ENCODE measurements around the gene MITF.

MITF gene, protein sequence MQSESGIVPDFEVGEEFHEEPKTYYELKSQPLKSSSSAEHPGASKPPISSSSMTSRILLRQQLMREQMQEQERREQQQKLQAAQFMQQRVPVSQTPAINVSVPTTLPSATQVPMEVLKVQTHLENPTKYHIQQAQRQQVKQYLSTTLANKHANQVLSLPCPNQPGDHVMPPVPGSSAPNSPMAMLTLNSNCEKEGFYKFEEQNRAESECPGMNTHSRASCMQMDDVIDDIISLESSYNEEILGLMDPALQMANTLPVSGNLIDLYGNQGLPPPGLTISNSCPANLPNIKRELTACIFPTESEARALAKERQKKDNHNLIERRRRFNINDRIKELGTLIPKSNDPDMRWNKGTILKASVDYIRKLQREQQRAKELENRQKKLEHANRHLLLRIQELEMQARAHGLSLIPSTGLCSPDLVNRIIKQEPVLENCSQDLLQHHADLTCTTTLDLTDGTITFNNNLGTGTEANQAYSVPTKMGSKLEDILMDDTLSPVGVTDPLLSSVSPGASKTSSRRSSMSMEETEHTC

DNA sequence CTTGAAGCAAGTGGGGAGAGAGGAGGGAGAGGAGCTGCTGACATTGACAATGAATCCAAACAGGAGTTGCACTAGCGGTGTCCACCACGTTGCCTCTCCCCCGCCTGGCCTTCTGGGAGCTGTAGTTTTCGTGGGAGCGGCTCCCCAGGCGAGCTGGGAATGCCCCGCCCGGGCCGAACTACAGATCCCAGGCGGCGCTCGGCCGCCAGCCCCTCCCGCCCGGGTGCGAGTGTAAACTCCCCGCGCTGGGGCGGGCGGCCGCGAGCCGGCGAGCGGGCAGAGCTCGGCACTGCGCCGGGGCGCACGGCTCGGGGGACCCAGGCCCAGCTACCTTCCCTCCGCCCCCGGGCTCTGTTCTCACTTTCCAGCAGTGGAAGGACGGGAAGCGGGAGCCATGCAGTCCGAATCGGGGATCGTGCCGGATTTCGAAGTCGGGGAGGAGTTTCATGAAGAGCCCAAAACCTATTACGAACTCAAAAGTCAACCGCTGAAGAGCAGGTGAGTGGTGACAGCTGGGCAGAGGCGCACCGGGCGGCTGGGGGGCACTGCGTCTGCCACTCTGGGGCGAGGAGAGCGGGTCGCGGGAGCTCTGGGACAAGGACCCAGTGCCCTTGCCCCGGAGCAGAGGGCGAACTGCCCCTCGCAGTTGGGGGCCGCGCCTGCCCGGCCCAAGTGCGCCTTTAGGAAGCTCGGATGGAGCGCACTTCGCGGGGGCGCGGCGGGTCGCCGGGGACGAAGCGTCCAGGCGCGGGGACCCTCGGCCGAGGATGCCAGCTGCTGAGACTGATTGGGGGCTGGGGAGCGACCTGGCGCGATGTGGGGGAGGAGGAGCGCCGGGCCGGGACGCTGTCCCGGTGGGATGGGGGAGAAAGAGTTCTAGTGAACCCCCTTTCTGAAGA, at the start of gene MITF:
Gene MITF (plus strand): TSS at position 261 of the 899 bp plus-strand sequence. CDS start 134 bp downstream, at position 395.
- DNase-seq, result peak; percentile 80

DNA sequence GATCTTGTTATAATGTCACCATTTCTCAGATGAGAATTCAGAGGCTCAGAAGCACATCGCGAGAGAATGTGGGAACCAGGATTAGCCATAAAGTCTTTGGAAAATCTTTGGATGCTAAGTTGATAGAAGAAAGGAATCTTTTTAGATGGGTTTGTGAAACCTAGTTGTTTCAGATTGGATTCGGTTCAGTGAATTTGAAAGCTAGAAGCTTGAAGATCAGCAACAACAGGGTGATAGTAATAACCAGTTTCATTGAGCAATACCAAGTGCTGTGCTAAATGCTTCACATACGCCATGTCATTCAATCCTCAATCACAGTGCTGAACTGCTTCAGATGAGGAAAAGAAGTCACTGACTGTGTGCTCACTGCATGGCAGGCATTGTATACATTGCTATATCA, 47.4 kb upstream of the MITF start:
- DNase-seq, result no peak

DNA sequence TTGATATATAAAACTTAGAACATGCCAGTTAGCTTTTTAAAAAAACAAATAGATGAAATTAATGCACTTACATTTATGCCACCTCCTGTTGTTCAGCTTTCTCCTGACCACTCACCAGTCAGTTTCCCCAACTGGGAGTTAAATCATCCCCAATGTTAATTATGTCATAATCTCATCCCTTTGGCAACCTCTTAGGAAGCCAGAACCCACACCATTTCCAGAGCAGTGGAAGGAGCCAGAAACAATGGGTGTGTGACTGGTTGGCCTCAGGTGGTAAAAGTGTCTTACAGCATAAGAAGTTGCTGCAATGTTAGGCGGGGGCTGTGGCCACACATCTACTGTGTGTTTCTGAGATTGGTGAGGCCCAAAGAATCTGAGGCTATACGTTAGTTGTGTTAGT, 46.5 kb upstream of the MITF start:
- DNase-seq, result no peak

GRCh38 chr3:69695443-69695842, 43.8 kb upstream of the MITF start:
- DNase-seq, result no peak

GRCh38 chr3:69695933-69696332, 43.3 kb upstream of the MITF start:
- DNase-seq, result no peak

DNA sequence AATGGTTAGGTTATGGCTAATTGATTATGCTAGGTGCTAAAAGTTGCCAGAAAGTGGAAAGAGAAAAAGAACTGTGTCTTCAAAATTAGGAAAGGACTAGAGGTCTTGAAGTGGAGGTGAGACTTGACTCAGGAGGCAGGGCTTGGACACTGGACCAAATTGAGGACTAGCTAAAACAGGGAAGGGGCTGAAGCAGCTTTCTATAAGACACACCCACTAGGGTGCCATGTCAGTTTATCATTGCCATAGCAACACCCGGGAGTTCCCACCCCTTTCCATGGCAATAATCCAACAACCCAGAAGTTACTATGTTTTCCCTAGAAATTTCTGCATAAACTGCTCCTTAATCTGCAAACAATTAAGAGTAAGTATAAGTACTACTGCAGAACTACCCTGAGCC, 42.9 kb upstream of the MITF start:
- no peak for DNase-seq

DNA sequence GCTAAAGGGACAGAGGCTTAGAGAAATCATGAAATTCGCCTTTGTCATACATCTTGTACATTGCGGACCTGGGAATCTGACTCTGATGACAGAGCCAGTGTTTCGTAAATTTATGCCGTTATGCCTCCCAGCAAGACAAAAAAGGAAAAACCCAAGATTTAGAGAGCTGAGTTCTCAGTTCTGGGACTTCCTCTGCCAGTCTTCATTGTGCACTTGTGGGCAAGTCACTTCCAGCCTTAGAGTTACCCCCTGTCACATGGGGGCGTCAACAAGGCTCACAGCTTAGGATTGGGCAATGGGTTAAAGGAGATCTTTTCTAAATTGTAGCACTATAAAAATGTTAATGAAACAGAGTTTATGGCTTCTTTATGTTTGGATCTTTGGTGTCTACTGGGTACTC, 41.9 kb upstream of the MITF start:
- DNase-seq, result no peak

GRCh38 chr3:69698728-69699127, 40.5 kb upstream of the MITF start:
- no peak for DNase-seq

DNA sequence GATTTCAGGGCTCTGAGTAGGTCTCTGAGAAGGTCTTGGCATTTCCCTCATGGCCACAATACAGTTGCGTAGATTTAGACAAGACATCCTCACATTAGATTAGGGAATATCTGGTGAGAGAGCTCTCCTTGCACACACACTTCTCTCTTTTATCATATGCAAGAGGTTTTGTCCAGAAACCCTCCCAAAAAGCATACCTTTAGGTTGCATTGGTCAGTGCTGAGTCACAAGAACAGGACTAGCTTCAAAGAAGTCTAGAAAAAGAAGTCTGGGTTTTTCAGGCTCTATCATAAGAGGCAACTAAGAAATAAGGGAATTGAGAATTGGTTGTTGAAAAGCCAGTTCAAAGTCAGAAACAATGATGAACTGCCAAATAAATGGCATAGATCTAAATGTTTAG, 40.1 kb upstream of the MITF start:
- DNase-seq, result no peak

DNA sequence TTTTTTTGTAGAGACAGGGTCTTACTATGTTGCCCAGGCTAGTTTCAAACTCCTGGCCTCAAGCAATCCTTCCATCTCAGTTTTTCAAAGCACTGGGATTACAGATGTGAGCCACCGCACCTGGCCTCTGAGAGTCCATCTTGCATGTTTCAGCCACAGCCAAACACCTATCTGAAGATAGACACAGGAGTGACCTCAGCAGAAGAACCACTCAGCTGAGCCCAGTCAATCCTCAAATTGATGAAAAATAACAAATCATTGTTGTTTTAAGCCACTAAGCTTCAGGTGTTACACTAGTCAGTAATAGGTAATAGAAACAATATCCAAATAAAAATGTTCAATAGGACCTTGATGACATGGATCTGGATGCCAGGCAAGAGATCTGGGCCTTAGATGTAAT, 38.3 kb upstream of the MITF start:
- DNase-seq, result no peak

DNA sequence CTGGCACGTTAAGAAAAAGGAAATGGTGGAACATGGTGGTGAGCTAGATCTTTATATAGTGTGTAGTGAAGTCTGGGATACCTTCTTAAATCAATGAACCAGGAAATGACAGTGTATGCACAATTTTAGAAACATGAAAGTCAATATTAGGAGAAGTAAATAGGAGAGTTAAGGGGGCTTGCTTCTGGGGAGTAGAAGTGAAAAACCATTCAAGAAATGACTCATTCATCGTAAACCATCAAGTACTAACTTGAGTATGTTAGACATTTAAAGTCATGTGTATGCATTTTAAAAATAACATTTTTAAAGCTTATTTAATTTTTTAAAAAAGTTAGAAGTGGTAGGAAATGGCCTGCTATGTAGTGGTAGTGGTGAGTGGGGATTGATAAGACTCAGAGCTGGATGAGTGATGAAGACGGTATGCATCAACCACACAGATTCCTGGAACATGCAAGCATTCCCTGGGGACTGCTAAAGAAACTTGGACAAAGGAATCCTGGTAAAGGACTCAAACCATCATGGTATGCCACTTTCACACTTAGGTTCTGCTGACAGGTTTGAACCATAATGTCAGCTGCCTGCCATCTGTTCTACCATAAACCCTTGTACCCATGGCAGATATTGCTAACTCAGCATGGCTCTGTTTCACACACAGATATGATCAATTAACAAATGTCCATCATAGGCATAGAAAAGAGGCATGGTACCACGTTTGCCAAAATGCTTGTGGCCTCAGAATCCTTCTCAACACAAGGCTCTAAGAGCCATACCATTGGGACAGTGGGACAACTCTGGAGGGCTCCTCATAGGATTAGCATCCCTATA, 28.9 kb upstream of the MITF start:
- DNase-seq, result peak; percentile 44

GRCh38 chr3:69712269-69712668, 27.0 kb upstream of the MITF start:
- no peak for DNase-seq

- DNase-seq, result no peak
Observed at GRCh38 chr3:69712933-69713332, 26.3 kb upstream of the MITF start.

DNA sequence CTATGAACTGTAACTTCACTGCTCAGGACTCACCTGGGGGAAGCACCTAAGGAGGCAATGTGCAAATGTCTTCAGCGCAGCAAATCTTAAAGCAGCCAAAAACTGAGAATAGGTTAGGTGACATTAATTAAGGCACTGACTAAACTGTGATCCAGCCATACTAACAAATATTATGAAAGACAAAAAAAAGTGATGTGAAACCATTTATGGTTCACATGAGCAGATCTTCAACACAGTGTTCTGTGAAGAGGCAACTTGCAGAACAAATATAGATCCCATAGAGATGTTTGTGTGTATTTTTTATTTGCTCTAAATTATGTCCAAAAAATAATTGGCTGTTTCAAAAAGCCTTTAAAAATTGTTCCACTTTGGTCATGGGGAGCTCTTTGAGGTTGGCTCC, 24.1 kb upstream of the MITF start:
- DNase-seq, result peak; percentile 56

- no peak for DNase-seq
Observed at GRCh38 chr3:69716119-69716518, 23.1 kb upstream of the MITF start.

DNA sequence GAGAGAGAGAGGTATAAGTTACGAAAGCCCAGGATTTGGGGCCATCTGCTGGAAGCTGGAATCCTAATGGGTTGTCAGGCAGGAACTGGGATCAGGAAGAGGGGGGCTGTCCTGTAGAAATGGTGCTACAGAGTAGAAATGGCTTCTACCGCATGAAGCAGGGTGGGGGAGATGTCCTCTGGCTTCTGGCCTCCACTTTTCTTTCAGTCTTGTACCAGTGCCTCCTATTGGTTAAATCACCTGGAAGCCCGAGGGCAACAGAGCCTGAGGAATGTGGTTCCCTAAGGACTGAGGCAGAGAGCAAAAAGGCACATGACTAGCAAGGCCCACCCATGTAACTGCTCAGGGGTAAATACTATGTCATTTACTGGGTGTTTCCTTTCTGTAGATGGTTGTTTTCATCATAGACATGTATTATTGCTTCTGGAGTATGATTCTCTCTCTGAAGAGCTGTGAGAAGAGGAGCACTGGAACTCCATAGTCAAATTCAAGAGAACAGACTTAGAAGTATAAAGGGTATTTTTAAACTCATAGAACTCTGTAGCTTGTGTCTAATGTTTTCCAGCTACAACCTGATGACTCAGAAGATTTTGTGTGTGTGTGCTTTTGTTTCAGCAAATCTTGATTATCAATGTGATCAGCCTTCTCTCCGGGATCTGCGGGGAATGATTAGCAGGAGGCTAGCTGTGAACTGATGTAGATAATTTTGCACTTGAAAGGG, 20.2 kb upstream of the MITF start:
- DNase-seq, result no peak

DNA sequence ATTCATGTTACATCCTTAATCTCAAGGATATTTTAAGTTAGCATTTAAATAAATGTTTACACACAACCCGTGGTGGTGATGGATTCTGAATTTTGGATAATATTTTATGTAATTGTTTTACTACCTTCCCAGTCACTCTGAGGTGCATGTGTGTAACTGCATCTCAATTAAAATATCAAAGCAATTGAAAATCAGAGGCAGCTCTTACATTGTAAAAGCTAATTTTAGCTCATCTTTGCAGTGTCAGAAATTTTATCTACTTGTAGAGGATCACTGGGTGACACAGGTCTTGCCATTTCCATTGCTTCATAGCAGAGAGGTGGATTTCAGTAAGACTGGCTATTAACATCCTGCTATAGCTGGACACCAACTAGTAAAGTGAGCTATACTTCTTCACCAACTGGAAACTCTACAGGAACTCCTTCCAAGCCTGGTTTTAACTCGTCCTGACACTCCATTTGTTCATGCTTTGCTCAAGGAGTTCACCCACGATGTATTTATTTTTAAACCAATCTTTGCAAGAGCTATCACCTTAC, 19.6 kb upstream of the MITF start:
- no peak for DNase-seq

- no peak for DNase-seq
Observed at GRCh38 chr3:69720824-69721223, 18.4 kb upstream of the MITF start.

DNA sequence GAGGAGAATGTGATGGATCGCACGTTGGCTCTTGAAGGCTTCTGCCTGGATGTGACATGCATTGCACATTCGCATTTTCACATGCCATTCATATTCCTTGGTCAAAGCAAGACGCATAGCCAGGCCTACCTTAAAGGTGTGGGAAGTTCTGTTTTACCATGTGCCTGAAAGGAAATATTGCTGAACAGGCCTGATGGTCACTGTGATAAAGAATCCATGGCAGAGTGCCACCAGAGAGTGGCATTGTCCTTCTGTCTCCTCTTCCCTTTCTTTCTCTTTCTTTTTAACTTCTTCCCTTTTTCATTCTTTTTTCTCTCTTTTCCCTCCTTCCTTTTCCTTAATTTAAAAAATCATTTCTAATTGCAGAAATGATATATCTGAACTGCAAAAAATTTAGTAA, 15.9 kb upstream of the MITF start:
- DNase-seq, result no peak

GRCh38 chr3:69724722-69725435, 14.4 kb upstream of the MITF start:
- no peak for DNase-seq

GRCh38 chr3:69725994-69726571, 13.2 kb upstream of the MITF start:
- DNase-seq, result no peak

All from MV-4-11 (cell line).